HepG2 (cell line): ENCODE measurements around the gene PSKH1. TPM values are rescaled to one million over a fixed set of nuclear protein-coding genes. Genes with fewer than 3 reads are reported as not detected.

Experiments
- ATAC-seq: fragments of 200-7000 bp; cut with Tn5 transposase; 3 replicates; pipeline ENCODE4 v1.9.1; 2020; ENCODE audit warnings: mild to moderate bottlenecking, moderate library complexity
- BruUV-seq: library from RNA; stranded (reverse); fragments of 400-500 nt; replicated peaks from 2 replicates; lab custom pipeline; 2021; lab: Mats Ljungman, UMichigan
- CTCF ChIA-PET: fragments of 300-600 bp; formaldehyde crosslinking; extraction: SDS; loops from one replicate; lab custom pipeline; 2021; ENCODE audit warnings: low total read pairs, inconsistent platforms, low intra/inter-chr PET ratio; lab: Yijun Ruan, JAX
- POLR2A ChIA-PET: fragments of 350-600 bp; sonication (Branson Sonifier 250); formaldehyde crosslinking; loops from one replicate; lab custom pipeline; 2020; ENCODE audit warnings: antibody characterized with exemption, inconsistent platforms; lab: Yijun Ruan, JAX
- DNase-seq: peaks from one replicate; pipeline ENCODE4 v3.0.0-alpha.2; 2015; ENCODE audit warnings: low spot score
- FAIRE-seq: peaks from 3 replicates; lab custom pipeline; 2011; peaks lifted over from hg19 to GRCh38; lab: Jason Lieb, UNC
- H2AFZ ChIP-seq: one replicate; pipeline ENCODE4 v1.6.1; 2011; ENCODE audit warnings: low read length, inconsistent platforms
- H3K27ac ChIP-seq: fragments of 300-600 bp; 3 replicates; pipeline ENCODE4 v1.8.0; 2011; ENCODE audit warnings: mixed run types, mild to moderate bottlenecking, mixed read lengths, low read length, inconsistent platforms; ENCODE audit not compliant: insufficient read depth; ENCODE audit errors: extremely low read length
- H3K27me3 ChIP-seq, 2 experiments: fragments of 200-600 bp in 1 of 2; 2 replicates in 1 of 2; 3 replicates in 1 of 2; pipeline versions ENCODE4 v1.6.0 to v1.8.0; 2011; ENCODE audit warnings: low read length in 2 of 2, mild to moderate bottlenecking in 2 of 2, moderate library complexity in 2 of 2, inconsistent platforms in 1 of 2; ENCODE audit not compliant: insufficient read depth in 2 of 2, control insufficient read depth in 1 of 2
- H3K36me3 ChIP-seq, 2 experiments: fragments of 200-600 bp in 1 of 2; replicated peaks in 1 of 2; 2 replicates in 1 of 2; 3 replicates in 1 of 2; pipeline versions ENCODE4 v1.5.1 to v1.8.0; 2011; ENCODE audit warnings: low read length in 2 of 2, inconsistent platforms in 1 of 2; ENCODE audit not compliant: insufficient read depth in 2 of 2, control insufficient read depth in 1 of 2
- H3K4me1 ChIP-seq: 2 replicates; pipeline ENCODE4 v1.5.1; 2012; ENCODE audit warnings: low read length, inconsistent platforms; ENCODE audit not compliant: insufficient read depth
- H3K4me2 ChIP-seq: 2 replicates; pipeline ENCODE4 v1.6.0; 2011; ENCODE audit warnings: low read depth, low read length, inconsistent platforms
- H3K4me3 ChIP-seq, 3 experiments: fragments of 200-600 bp in 1 of 3; sonication (generic), shearing (Covaris generic) in 1 of 3; replicated peaks in 1 of 3; 2 replicates each; pipeline ENCODE4 v1.5.1; 2011 to 2016; ENCODE audit warnings: low read length in 3 of 3, inconsistent platforms in 2 of 3, low read depth in 2 of 3, mild to moderate bottlenecking in 2 of 3, control low read depth in 1 of 3, mixed read lengths in 1 of 3; ENCODE audit not compliant: insufficient read depth in 1 of 3
- H3K79me2 ChIP-seq: one replicate; pipeline ENCODE4 v1.6.1; 2011; ENCODE audit warnings: low read length, inconsistent platforms; ENCODE audit not compliant: insufficient read depth
- H3K9ac ChIP-seq: 2 replicates; pipeline ENCODE4 v1.6.0; 2011; ENCODE audit warnings: mild to moderate bottlenecking, low read depth, low read length, inconsistent platforms; ENCODE audit not compliant: insufficient read depth
- H3K9me3 ChIP-seq: 2 replicates; pipeline ENCODE4 v1.5.1; 2012; ENCODE audit warnings: mild to moderate bottlenecking, low read length
- H4K20me1 ChIP-seq: 2 replicates; pipeline ENCODE4 v1.6.0; 2011; ENCODE audit warnings: inconsistent platforms, mild to moderate bottlenecking, low read length, moderate library complexity; ENCODE audit not compliant: insufficient read depth
- AGO2 ChIP-seq: fragments of 200-400 bp; formaldehyde crosslinking; optimal IDR thresholded peaks from 2 replicates; pipeline ENCODE3; 2017; ENCODE audit warnings: mild to moderate bottlenecking, low read depth, low read length, moderate library complexity
- KLF16 ChIP-seq, 2 experiments: sonication (generic) in 1 of 2; formaldehyde crosslinking in 1 of 2; IDR thresholded peaks; 2 replicates each; pipeline versions ENCODE4 v1.6.1 to v1.8.0; 2016 to 2023; ENCODE audit warnings: missing genetic modification reagents in 2 of 2, missing compliant biosample characterization in 1 of 2
- NPAS2 ChIP-seq: sonication (generic); formaldehyde crosslinking; IDR thresholded peaks from 2 replicates; pipeline ENCODE4 v1.8.0; 2022; ENCODE audit warnings: mild to moderate bottlenecking, missing genetic modification reagents, borderline replicate concordance
- POLR2AphosphoS5 ChIP-seq: IDR thresholded peaks from 2 replicates; pipeline ENCODE4 v1.6.1; 2012; ENCODE audit warnings: low read depth, low read length
- SIN3A ChIP-seq: IDR thresholded peaks from 2 replicates; pipeline ENCODE4 v1.6.1; 2011; ENCODE audit warnings: low read depth, mild to moderate bottlenecking, control low read depth, low read length, borderline replicate concordance
- ZC3H13 ChIP-seq: sonication (generic); formaldehyde crosslinking; IDR thresholded peaks from 2 replicates; pipeline ENCODE4 v1.8.1; 2023; ENCODE audit warnings: mild to moderate bottlenecking, missing genetic modification reagents, moderate library complexity
- ZNF225 ChIP-seq: sonication (generic); formaldehyde crosslinking; IDR thresholded peaks from 2 replicates; pipeline ENCODE4 v1.4.0; 2020; ENCODE audit warnings: mild to moderate bottlenecking, missing genetic modification reagents
- ZNF605 ChIP-seq: sonication (generic); formaldehyde crosslinking; IDR thresholded peaks from 2 replicates; pipeline ENCODE4 v1.8.0; 2022; ENCODE audit warnings: mild to moderate bottlenecking, missing genetic modification reagents
- WGBS: methylation state at CpG from one replicate; pipeline ENCODE4 v1.1.6; 2017; ENCODE audit warnings: low lambda C conversion rate; 5-methylcytosine and 5-hydroxymethylcytosine counted together
- in situ Hi-C: cut with HindIII; loops from 2 replicates; pipeline ENCODE4 v1.10.0; 2017; ENCODE audit warnings: low pct_unique_long_range_greater_than_20kb; ENCODE audit not compliant: extremely low pct_ligation_motif_present
- intact Hi-C: fragments of 100-400 bp; cut with micrococcal nuclease; formaldehyde crosslinking; loops from one replicate; pipeline ENCODE4 v1.10.0; 2022; ENCODE audit not compliant: unreplicated experiment
- polyA plus RNA-seq, 8 experiments: library from polyadenylated mRNA; depleted of rRNA in 3 of 8; stranded (reverse) in 7 of 8; unstranded in 1 of 8; fragments of >200 nt; fragmentation: Illumina TruSeq in 4 of 8; extraction: Trizol in 4 of 8; gene quantifications; 2 replicates each; pipeline versions ENCODE4 v1.2.1 to v1.2.3, GENCODE V29; 2011 to 2016; ENCODE audit warnings: low read depth in 4 of 8, missing spikeins in 1 of 8, mixed read lengths in 1 of 8; ENCODE audit not compliant: insufficient read depth in 1 of 8
- total RNA-seq, 5 experiments: library from RNA; depleted of rRNA; stranded (reverse); fragments of >200 nt; fragmentation: Illumina TruSeq; extraction: Trizol; gene quantifications; 2 replicates each; pipeline ENCODE4 v1.2.3, GENCODE V29; 2016; ENCODE audit warnings: low read depth in 1 of 5

PSKH1 gene
- total and polyA plus RNA-seq, 2 of the 13 experiments (the other 11 are each of a cell fraction or from before 2014, with no cell fraction given) = 8.4 to 19.1 TPM

GRCh38 chr16:67933805-67934204 is 40.8 kb downstream of the PSKH1 start:
- no peak for ATAC-seq
- BruUV-seq = no TSS peak
- TF ChIP-seq ZC3H13 (CRISPR knock-in tag) = 0 out of 2 replicates have a peak, but pooled peaks have one; percentile 7
- TF ChIP-seq POLR2AphosphoS5 = 0 out of 2 replicates have a peak, but pooled peaks have one; percentile 22
- TF ChIP-seq AGO2 = peak; percentile 36
- 0 out of 2 replicates have a peak, but pooled peaks have one; percentile 7 for TF ChIP-seq SIN3A
- no peak for TF ChIP-seq ZNF225 (CRISPR knock-in tag)
- TF ChIP-seq KLF16 (CRISPR knock-in tag; IDR thresholded peaks at IDR 0.05) = no peak
- TF ChIP-seq ZNF605 = peak; percentile 27; the same call in 1 of the 2 replicates
- TF ChIP-seq NPAS2 (CRISPR knock-in tag) = no peak

More at GRCh38 chr16:67933805-67934204, 40.8 kb downstream of the PSKH1 start:
- Histone ChIP-seq H2AFZ (no peak overlapping the region), H3K36me3 (peaks cover 10 to 13% of the 10 kb centered on the region in 2 experiments; a peak in 3 of 5 replicates), H3K79me2 (peaks cover 24% of the 10 kb centered on the region), H3K27me3 (no peaks in the 10 kb centered on the region; a peak in 1 of 5 replicates), H4K20me1 (no peaks in the 10 kb centered on the region; the same call in 1 of the 2 replicates), H3K9me3 (no peaks in the 10 kb centered on the region), H3K4me1 (peaks cover 30% of the 10 kb centered on the region), H3K4me2 (no peak overlapping the region), H3K27ac (peak overlapping the region; percentile 2), H3K4me3 (no peak overlapping the region), H3K9ac (0 out of 2 replicates have a peak overlapping the region, but pooled peaks have one; percentile 67)
- in situ Hi-C loops (loop anchor here (10.0 kb wide), 1 partner anchor 269 kb away; the partner anchor contains the start of genes ACD, C16orf86, ENKD1 and PARD6A), intact Hi-C loops (no loop called here)
- ChIA-PET POLR2A (interaction anchor here (0.6 to 4.6 kb wide), 6 partner anchors 10 to 108 kb away, joined by 3 to 40 read pairs (median 18); partner anchors contain the start of genes LCAT and PSKH1), CTCF (no interaction called here)
- 94% methylated on average over 7 of the region's 7 CpGs for WGBS
- FAIRE-seq (no peak), DNase-seq (no peak)
